ENCODE results near the gene MYH14. TPM values are rescaled to one million over a fixed set of nuclear protein-coding genes. Genes with fewer than 3 reads are reported as not detected.
"Not testable (repeated sequence)": the region's sequence is repeated elsewhere in the genome, so short reads cannot be mapped to it uniquely, and the experiment has no call there.

Gene MYH14
- total RNA-seq, 2 experiments from 2014 or later = not detected

DNA sequence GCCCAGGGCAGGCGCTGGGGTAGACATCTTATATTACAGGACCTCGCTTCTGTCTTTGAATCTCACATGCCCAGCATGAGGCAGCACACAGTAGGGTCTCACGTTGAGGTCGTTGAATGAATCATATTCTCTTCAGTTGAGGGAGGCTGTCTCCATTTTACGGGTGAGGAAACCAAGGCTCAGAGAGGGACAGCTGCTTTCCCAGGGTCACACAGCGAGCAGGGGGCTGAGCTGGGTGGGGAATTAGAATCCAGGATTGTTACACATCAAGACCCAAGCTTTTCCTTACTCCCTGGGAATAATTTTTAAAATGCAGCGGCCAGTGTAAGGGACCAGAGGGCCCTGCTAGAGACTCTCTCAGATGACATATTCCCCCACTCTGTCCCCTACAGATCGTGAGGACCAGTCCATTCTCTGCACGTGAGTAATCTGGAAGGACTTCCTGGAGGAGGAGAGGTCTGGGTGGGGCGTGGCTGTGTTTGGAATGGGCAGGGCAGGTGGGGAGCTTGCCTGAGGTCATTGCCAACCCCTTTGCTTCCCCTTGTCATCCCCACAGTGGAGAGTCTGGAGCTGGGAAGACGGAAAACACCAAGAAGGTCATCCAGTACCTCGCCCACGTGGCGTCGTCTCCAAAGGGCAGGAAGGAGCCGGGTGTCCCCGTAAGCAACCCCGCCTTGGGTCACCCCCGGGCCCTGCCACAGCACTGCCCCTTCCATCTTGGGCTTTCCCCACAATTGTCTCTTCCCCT, 19.4 kb downstream of the MYH14 start:
- ChIA-PET CTCF (interaction anchor here (0.7 kb wide), 1 partner anchor 1199 kb away, joined by 4 read pairs; no protein-coding TSS in a partner anchor), POLR2A (no interaction called here)

DNA sequence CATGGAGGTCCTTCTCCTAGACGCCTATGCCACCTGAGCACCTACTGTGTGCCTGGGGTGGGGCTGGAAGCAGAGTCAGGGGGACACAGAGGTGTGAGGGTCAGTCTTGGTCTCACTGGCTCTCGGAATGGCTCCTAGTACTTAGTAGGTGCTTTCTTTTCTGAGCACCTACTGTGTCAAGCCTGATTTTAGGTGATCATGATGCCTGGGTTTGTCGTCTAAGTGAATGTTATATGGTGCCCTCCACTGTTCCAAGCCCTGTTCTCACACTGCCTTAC, 20.0 kb downstream of the MYH14 start:
- POLR2A ChIA-PET = no interaction called here
- CTCF ChIA-PET = no interaction called here

DNA sequence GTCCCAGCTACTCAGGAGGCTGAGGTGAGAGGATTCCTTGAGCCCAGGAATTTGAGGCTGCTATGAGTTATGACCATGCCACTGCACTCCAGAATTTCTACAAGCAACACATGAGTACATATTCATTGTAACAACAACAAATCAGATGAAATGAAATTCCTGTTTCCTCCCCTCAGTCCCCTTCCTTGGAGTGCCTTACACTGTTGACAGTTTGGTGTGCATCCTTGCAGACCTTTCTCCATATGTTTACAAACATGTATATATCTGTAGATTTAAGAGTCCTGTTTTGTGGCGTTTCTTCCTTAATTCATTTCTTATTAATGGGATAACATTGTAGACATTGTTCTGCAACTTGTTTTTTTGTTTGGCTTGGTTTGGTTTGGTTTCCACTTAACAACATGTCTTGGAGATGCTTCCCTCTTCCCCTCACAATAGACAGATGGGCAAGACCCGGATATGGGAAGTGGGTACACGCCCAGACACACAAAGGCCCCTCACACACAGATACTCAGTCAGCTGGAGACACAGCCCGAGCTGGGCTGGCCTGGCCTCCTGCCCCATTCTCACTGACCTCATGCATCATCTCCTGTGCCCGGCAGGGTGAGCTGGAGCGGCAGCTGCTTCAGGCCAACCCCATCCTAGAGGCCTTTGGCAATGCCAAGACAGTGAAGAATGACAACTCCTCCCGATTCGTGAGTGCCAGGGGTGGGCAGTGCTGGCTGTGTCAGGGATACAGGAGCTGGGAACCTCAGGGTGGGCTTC, 21.7 kb downstream of the MYH14 start:
- ChIA-PET CTCF (no interaction called here), POLR2A (no interaction called here)

DNA sequence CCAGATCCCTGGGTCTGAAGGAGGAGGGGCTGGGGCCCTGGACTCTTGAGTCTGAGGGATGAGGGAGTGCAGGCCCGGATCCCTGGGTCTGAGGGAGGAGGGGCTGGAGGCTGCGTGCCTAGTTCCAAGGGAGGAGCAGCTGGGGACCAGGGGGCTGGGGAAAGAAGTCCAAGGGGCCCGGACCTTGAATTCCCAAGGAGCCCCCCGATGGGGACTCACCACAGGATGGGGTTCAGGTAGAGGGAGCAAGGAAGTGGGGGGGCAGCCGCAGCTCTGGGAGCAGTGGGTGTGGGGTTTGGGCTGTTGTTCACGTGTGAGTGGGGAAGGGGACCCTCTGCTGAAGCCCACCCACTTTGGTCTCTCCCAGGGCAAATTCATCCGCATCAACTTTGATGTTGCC, 23.1 kb downstream of the MYH14 start:
- CTCF ChIA-PET = no interaction called here

GRCh38 chr19:50228153-50228552, 24.7 kb downstream of the MYH14 start:
- POLR2A ChIA-PET = interaction anchor here (0.7 kb wide), 1 partner anchor 984 kb away, joined by 4 read pairs; no protein-coding TSS in a partner anchor
- CTCF ChIA-PET = not testable (repeated sequence)

More for the DNA sequence above, 23.1 kb downstream of the MYH14 start:
- POLR2A ChIA-PET = no interaction called here

DNA sequence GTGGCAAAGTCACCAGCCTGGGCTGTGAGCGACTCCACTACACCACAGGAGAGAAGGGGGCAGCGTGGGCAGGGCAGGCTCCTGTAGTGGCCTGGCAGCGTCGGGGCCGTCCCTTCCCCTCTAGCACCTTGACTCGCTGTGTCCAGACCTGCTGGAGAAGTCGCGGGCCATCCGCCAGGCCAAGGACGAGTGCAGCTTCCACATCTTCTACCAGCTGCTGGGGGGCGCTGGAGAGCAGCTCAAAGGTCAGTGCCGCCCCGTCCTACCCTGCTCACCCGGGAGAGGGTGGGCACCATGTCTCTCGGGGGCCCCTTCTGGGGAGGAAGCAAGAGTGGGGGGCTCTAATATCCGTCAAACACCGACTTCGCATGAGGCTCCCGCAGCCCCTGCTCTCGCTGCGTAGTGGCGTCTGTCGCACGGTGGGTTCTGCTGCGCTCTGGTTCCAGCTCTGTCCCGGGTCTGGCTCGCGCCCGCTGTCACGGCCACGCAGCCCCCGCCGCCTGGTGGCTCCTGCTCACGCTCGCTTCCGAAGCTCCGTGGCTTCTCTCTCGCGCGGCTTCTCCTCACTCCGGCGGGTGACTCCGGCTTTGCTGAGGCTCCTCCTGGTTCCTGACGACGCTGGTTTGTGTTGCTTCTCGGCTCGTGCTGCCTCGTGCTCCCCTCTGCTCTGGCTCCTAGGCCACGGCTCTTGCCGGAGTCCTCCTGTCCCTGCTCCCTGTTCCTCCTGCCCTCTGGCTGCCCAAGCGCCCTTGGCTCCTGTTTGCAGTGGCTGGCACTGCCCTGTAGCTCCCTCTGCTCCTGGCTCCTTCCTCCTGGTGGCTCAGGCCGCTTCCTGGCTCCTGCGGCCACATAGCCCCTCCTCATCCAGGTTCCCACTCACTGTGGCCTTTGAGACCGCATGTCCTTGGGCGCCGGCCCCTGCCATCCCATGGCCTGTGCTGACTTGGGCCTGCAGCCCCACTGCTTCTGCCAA, 27.2 kb downstream of the MYH14 start:
- POLR2A ChIA-PET = no interaction called here
- CTCF ChIA-PET = no interaction called here

- CTCF ChIA-PET, POLR2A ChIA-PET: not testable (repeated sequence)
These were observed 28.0 kb downstream of the MYH14 start for GRCh38 chr19:50231417-50231816.

DNA sequence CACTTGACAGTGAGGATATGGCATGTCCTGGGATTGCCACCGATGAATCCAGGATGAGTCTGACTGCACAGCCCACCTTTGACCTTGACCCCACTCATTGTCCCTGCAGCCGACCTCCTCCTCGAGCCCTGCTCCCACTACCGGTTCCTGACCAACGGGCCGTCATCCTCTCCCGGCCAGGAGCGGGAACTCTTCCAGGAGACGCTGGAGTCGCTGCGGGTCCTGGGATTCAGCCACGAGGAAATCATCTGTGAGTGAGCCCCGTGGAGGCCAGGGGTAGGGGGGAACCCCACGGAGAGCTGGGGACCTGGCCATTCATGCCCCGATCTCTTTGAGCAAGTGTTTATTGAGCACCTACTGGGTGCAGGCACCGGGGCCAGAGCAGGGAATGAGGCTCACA, 28.4 kb downstream of the MYH14 start:
- ChIA-PET POLR2A (no interaction called here), CTCF (no interaction called here)

DNA sequence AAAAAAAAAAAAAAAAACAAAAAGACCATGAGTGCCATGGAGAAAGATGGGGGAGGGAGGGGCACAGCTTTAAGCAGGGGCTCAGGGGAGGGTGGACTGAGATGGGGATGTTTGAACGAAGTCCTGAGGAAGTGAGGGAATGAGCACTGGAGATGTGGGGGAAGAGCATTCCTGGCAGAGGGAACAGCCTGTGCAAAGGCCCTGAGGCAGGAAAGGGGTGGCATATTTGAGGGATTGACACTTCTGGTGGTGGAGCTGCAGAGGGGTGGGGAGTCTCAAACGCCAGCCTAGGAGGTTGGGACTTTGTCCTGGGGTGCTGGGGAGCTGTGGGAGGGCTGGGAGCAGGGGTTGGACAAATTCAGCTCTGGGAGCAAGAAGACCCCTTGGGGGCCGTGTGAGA, 29.2 kb downstream of the MYH14 start:
- POLR2A ChIA-PET = no interaction called here

DNA sequence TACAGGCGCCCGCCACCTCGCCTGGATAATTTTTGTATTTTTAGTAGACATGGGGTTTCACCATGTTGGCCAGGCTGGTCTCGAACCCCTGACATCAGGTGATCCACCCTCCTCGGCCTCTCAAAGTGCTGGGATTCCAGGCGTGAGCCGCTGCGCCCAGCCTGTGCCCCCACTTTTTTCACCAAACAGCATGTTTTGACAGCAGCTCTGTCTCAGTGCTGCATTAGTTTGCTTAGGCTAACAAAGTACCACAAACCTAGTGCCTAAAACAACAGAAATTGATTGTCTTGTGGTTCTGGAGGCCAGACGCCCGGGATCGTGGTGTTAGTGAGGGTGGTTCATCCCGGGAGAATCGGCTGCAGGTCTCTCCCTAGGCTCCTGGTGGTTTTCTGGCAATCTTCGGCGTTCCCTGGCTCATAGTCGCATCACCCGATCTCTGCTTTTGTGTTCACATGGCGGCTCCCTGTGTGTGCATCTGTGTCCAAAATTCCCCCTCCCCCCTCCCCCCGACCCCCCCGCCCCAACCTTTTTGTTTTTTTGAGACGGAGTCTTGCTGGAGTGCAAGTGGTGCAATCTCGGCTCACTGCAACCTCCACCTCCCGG, 30.0 kb downstream of the MYH14 start:
- POLR2A ChIA-PET = no interaction called here
- CTCF ChIA-PET = no interaction called here

More for the DNA sequence above, 29.2 kb downstream of the MYH14 start:
- CTCF ChIA-PET = interaction anchor here (0.6 kb wide), 1 partner anchor 104 kb away, joined by 5 read pairs; no protein-coding TSS in a partner anchor

GRCh38 chr19:50237493-50237892, 34.1 kb downstream of the MYH14 start:
- CTCF ChIA-PET = interaction anchor here (0.7 to 1.0 kb wide), 3 partner anchors 16 to 184 kb away, joined by 3 to 5 read pairs (median 3); no protein-coding TSS in a partner anchor
- POLR2A ChIA-PET = not testable (repeated sequence)

DNA sequence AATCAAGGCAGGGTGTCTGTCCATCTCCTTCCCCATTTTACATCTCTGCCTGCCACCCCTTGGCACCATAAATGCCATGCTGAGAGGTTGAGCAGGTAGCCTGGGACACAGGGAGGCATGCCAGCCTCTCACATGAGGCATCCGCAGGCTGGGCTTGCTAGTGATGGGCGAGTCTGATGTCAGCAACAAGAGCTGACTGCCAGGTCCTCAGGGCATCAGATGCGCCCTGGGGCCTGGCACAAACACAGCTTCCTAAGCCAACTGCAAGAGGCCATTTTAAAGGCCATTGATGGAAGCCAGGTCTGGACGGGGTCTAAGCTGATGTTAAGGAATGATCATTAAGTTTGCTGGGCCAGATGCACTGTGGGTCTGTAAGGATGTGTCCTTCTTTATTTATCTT, 34.6 kb downstream of the MYH14 start:
- CTCF ChIA-PET = interaction anchor here (0.9 to 1.0 kb wide), 2 partner anchors 16 to 37 kb away, joined by 3 to 5 read pairs; no protein-coding TSS in a partner anchor
- POLR2A ChIA-PET = no interaction called here

DNA sequence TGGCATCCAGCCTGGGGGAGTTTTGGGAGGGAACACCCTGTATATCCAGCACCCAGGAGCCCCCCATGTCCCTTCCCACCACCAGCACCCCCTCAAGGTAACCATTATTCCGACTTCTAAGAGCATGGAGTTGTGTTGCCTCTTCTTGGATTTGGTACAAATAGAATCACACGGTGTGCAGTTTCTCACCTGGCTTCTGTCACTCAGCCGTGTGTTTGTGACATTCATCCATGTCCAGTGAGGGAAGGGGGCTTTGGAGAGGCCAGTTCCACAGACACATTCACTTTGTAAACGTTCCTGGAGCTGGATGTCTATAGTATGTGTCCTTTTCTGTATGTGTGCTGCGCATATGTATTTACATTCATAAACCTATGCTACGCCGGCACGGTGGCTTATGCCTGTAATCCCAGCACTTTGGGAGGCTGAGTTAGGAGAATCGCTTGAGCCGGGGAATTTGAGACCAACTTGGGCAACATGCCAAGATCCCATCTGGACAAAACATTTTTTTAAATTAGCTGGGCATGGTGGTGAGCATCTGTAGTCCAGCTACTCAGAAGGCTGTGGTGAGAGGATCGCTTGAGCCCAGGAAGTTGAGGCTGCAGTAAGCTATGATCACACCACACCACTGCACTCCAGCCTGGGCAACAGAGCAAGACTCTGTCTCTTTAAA, 36.6 kb downstream of the MYH14 start:
- CTCF ChIA-PET = interaction anchor here (0.6 kb wide), 1 partner anchor 42 kb away, joined by 5 read pairs; no protein-coding TSS in a partner anchor
- POLR2A ChIA-PET = no interaction called here

- ChIA-PET POLR2A (no interaction called here), CTCF (no interaction called here)
These were observed 39.2 kb downstream of the MYH14 start for GRCh38 chr19:50242581-50242980.

DNA sequence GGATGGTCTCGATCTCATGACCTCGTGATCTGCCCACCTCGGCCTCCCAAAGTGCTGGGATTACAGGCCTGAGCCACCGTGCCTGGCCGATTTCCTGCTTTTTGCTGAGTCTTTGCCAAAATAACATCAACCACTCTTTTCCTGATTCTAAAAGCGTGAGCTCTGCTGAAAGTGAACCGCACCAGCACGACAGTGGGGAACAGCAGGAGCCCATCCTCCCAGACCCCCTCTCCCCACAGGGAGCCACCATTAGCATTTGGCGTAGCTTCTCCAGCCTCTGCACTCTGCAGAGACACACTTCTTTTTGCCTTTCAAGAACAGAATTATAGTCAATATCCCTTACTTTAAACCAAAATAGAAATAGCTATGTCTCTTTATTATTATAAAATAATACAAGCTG, 41.3 kb downstream of the MYH14 start:
- ChIA-PET POLR2A (no interaction called here), CTCF (interaction anchor here (0.7 kb wide), 1 partner anchor 23 kb away, joined by 4 read pairs; no protein-coding TSS in a partner anchor)

GRCh38 chr19:50248413-50248812, 45.0 kb downstream of the MYH14 start:
- ChIA-PET CTCF (no interaction called here), POLR2A (no interaction called here)

- ChIA-PET CTCF (no interaction called here), POLR2A (no interaction called here)
These were observed 45.4 kb downstream of the MYH14 start for GRCh38 chr19:50248826-50249225.

- POLR2A ChIA-PET = no interaction called here
- CTCF ChIA-PET = interaction anchor here (1.2 kb wide), 1 partner anchor 214 kb away, joined by 3 read pairs; no protein-coding TSS in a partner anchor
These were observed 46.2 kb downstream of the MYH14 start for GRCh38 chr19:50249636-50250035.
